Stimulated activated naive CD4-positive, alpha-beta T cell (primary cell): ENCODE measurements around the gene MLLT6.
A peak's percentile ranks its signal among the peaks of the same experiment; 100 is the strongest.

Source experiments
- DNase-seq, 6 experiments: peaks; one replicate each; lab custom pipeline; 2025; lab: John Stamatoyannopoulos, UW

Gene MLLT6

GRCh38 chr17:38674749-38675615 is 30.1 kb upstream of the MLLT6 start, which contains the start of gene EPOP:
EPOP (minus strand) TSS chr17:38674957; CDS start chr17:38674495, 462 bp downstream.
- peak; percentile 44 to 77 (median 69) for DNase-seq

- peak; percentile 46 to 81 (median 64) for DNase-seq
Measured at GRCh38 chr17:38676706-38677504, 28.2 kb upstream of the MLLT6 start.

- DNase-seq: no peak
Measured at GRCh38 chr17:38677819-38678218, 27.3 kb upstream of the MLLT6 start.

GRCh38 chr17:38681096-38681495 is 24.0 kb upstream of the MLLT6 start:
- DNase-seq: no peak

- no peak for DNase-seq
Measured at GRCh38 chr17:38685491-38685890, 19.6 kb upstream of the MLLT6 start.

GRCh38 chr17:38687286-38687685 is 17.8 kb upstream of the MLLT6 start:
- DNase-seq: no peak

- no peak for DNase-seq
Measured at GRCh38 chr17:38690386-38690785, 14.7 kb upstream of the MLLT6 start.

- no peak for DNase-seq
Measured at GRCh38 chr17:38691154-38691553, 13.9 kb upstream of the MLLT6 start.

- DNase-seq: no peak
Measured at GRCh38 chr17:38693700-38694329, 11.3 kb upstream of the MLLT6 start.

GRCh38 chr17:38697061-38697820 is 7.8 kb upstream of the MLLT6 start:
- DNase-seq: peak in 2 of 6 experiments; percentile 20 to 33

GRCh38 chr17:38698760-38699159 is 6.3 kb upstream of the MLLT6 start:
- DNase-seq: no peak

- DNase-seq: peak; percentile 57 to 84 (median 67)
Measured at GRCh38 chr17:38701504-38702165, 3.4 kb upstream of the MLLT6 start.

- peak; percentile 67 to 82 (median 76) for DNase-seq
Measured at GRCh38 chr17:38702166-38702915, 2.7 kb upstream of the MLLT6 start.

- DNase-seq: peak in 2 of 6 experiments; percentile 31 to 57
Measured at GRCh38 chr17:38702916-38703741, 1.9 kb upstream of the MLLT6 start.

GRCh38 chr17:38703742-38704605 is 1.1 kb upstream of the MLLT6 start:
- DNase-seq: peak; percentile 51 to 72 (median 62)

GRCh38 chr17:38705523-38705802 is 390 bp downstream of the MLLT6 start:
- DNase-seq: peak in 2 of 6 experiments; percentile 53 to 61

- peak in 4 of 6 experiments; percentile 27 to 59 (median 50) for DNase-seq
Measured at GRCh38 chr17:38705803-38706504, 881 bp downstream of the MLLT6 start.
